Nucleus accumbens (tissue), 56 donors: ENCODE measurements around the gene ALOX15B.

ENCODE experiments used
- DNase-seq, 56 donors: peaks; one replicate each; lab custom pipeline; 2025; lab: John Stamatoyannopoulos, UW

ALOX15B gene

GRCh38 chr17:8039611-8040168 lies 831 bp downstream of the ALOX15B start:
- no peak for DNase-seq

- DNase-seq: peak in 5 of 56 donors; percentile 2 to 46 (median 13)
Measured at GRCh38 chr17:8041249-8041928, 2.5 kb downstream of the ALOX15B start.

GRCh38 chr17:8041979-8042378 lies 3.1 kb downstream of the ALOX15B start:
- peak in 1 of 56 donors; percentile 4 for DNase-seq

GRCh38 chr17:8044819-8045810 lies 6.3 kb downstream of the ALOX15B start:
- no peak for DNase-seq

- no peak for DNase-seq
Measured at GRCh38 chr17:8046306-8046928, 7.6 kb downstream of the ALOX15B start.

GRCh38 chr17:8046929-8047768 lies 8.3 kb downstream of the ALOX15B start:
- DNase-seq: no peak

- DNase-seq: no peak
Measured at GRCh38 chr17:8047769-8048110, 8.9 kb downstream of the ALOX15B start.

GRCh38 chr17:8048236-8048635 lies 9.4 kb downstream of the ALOX15B start:
- no peak for DNase-seq

- no peak for DNase-seq
Measured at GRCh38 chr17:8048736-8049135, 9.9 kb downstream of the ALOX15B start.

- no peak for DNase-seq
Measured at GRCh38 chr17:8051831-8052230, 13.0 kb downstream of the ALOX15B start.

GRCh38 chr17:8052256-8053252 lies 13.7 kb downstream of the ALOX15B start:
- DNase-seq: no peak

GRCh38 chr17:8053600-8053999 lies 14.7 kb downstream of the ALOX15B start:
- DNase-seq: no peak

GRCh38 chr17:8055851-8056231 lies 17.0 kb downstream of the ALOX15B start:
- no peak for DNase-seq

- peak in 18 of 56 donors; percentile 4 to 47 (median 19) for DNase-seq
Measured at GRCh38 chr17:8056232-8056975, 17.5 kb downstream of the ALOX15B start.

- DNase-seq: no peak
Measured at GRCh38 chr17:8056976-8057625, 18.2 kb downstream of the ALOX15B start.

GRCh38 chr17:8057691-8058114 lies 18.8 kb downstream of the ALOX15B start:
- peak in 32 of 56 donors; percentile 4 to 67 (median 26) for DNase-seq

- DNase-seq: no peak
Measured at GRCh38 chr17:8059131-8059530, 20.3 kb downstream of the ALOX15B start.
